Uterus (tissue), 4 donors: Measurements from ENCODE around the gene GPC2. TPM values are rescaled to one million over a fixed set of nuclear protein-coding genes. Genes with fewer than 3 reads are reported as not detected.
"Not testable (repeated sequence)": the region's sequence is repeated elsewhere in the genome, so short reads cannot be mapped to it uniquely, and the experiment has no call there.

Source experiments
- DNase-seq, 2 donors: peaks; one replicate each; pipeline ENCODE4 v3.0.0-alpha.2; 2019 to 2020
- H3K27ac ChIP-seq, 2 donors: fragments of 200-600 bp; sonication (generic); 1 replicate in 1 of 2; 2 replicates in 1 of 2; pipeline ENCODE4 v1.5.1; 2016 to 2018
- H3K27me3 ChIP-seq, 2 donors: fragments of 200-600 bp; sonication (generic); one replicate each; pipeline ENCODE4 v1.5.1; 2018 to 2019; ENCODE audit warnings: control low read depth in 1 of 2
- H3K36me3 ChIP-seq, 2 donors: fragments of 200-600 bp; sonication (generic); one replicate each; pipeline ENCODE4 v1.5.1; 2019; ENCODE audit warnings: control low read depth in 1 of 2
- H3K4me1 ChIP-seq, 2 donors: fragments of 200-600 bp; sonication (generic); one replicate each; pipeline ENCODE4 v1.5.1; 2018 to 2019; ENCODE audit warnings: control low read depth in 1 of 2
- H3K4me3 ChIP-seq, 2 donors: fragments of 200-600 bp; sonication (generic); 1 replicate in 1 of 2; 2 replicates in 1 of 2; pipeline ENCODE4 v1.5.1; 2018 to 2019; ENCODE audit warnings: mild to moderate bottlenecking in 1 of 2
- H3K9me3 ChIP-seq, 2 donors: fragments of 200-600 bp; sonication (generic); one replicate each; pipeline ENCODE4 v1.5.1; 2019; ENCODE audit warnings: control low read depth in 1 of 2
- POLR2A ChIP-seq, 2 donors: fragments of 450-650 bp; IDR thresholded peaks; one replicate each; pipeline ENCODE4 v1.6.1; 2016; ENCODE audit warnings: antibody characterized with exemption in 2 of 2, mild to moderate bottlenecking in 1 of 2, moderate library complexity in 1 of 2
- intact Hi-C: fragments of 100-400 bp; cut with DNase I; formaldehyde crosslinking; loops from one replicate; pipeline ENCODE4 v1.15.1; 2023; ENCODE audit warnings: low total_unique reads
- total RNA-seq, 4 donors: library from RNA; depleted of rRNA in 3 of 4; stranded (reverse); fragments of >200 nt in 3 of 4; gene quantifications; one replicate each; pipeline versions ENCODE4 v1.1.0 to v1.2.4, GENCODE V29; 2014 to 2023
- TF ChIP-seq, protein P1 (sequence below), 4 experiments: fragments of 200-600 bp in 2 of 4; fragments of 450-650 bp in 2 of 4; sonication (generic) in 2 of 4; IDR thresholded peaks; one replicate each; pipeline ENCODE4 v1.5.1; 2016 to 2019; ENCODE audit warnings: antibody characterized with exemption in 4 of 4, mild to moderate bottlenecking in 2 of 4, moderate library complexity in 1 of 4
- donor health status: DM: yes; HTN: yes; CAD: no.

Gene GPC2
- total RNA-seq, 4 donors from 2014 or later: under 0.01 to 9.3 (median 4.5) TPM; not detected in 1

- intact Hi-C loops: no loop called here
- H3K4me1 ChIP-seq: no peaks in the 10 kb centered on the region
- H3K27me3 ChIP-seq: no peaks in the 10 kb centered on the region
- no peak for TF ChIP-seq POLR2A (IDR thresholded peaks at IDR 0.05)
- TF ChIP-seq, protein P1, sequence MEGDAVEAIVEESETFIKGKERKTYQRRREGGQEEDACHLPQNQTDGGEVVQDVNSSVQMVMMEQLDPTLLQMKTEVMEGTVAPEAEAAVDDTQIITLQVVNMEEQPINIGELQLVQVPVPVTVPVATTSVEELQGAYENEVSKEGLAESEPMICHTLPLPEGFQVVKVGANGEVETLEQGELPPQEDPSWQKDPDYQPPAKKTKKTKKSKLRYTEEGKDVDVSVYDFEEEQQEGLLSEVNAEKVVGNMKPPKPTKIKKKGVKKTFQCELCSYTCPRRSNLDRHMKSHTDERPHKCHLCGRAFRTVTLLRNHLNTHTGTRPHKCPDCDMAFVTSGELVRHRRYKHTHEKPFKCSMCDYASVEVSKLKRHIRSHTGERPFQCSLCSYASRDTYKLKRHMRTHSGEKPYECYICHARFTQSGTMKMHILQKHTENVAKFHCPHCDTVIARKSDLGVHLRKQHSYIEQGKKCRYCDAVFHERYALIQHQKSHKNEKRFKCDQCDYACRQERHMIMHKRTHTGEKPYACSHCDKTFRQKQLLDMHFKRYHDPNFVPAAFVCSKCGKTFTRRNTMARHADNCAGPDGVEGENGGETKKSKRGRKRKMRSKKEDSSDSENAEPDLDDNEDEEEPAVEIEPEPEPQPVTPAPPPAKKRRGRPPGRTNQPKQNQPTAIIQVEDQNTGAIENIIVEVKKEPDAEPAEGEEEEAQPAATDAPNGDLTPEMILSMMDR (IDR thresholded peaks at IDR 0.05): no peak
- DNase-seq: no peak
- H3K27ac ChIP-seq: no peak overlapping the region
- no peak overlapping the region for H3K4me3 ChIP-seq
- no peaks in the 10 kb centered on the region for H3K36me3 ChIP-seq
- no peaks in the 10 kb centered on the region for H3K9me3 ChIP-seq
Observed at GRCh38 chr7:100221231-100221718, 44.1 kb upstream of the GPC2 start.

DNA sequence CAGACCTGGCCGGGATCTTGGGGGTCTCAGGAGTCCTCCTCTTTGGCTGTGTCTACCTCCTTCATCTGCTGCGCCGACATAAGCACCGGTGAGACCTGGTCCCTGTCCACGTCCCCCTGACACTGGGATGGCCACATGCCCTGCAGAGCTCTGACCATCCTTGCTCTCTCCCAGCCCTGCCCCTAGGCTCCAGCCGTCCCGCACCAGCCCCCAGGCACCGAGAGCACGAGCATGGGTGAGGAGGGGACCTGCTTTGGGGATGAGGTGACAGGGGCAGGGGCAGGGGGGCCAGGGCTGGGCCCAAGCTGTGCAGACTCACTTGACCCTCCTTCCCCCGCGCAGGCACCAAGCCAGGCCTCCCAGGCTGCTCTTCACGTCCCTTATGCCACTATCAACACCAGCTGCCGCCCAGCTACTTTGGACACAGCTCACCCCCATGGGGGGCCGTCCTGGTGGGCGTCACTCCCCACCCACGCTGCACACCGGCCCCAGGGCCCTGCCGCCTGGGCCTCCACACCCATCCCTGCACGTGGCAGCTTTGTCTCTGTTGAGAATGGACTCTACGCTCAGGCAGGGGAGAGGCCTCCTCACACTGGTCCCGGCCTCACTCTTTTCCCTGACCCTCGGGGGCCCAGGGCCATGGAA is 43.5 kb upstream of the GPC2 start:
- Histone ChIP-seq H3K4me3 (no peak overlapping the region), H3K36me3 (no peaks in the 10 kb centered on the region), H3K27ac (no peak overlapping the region), H3K27me3 (no peaks in the 10 kb centered on the region), H3K4me1 (no peaks in the 10 kb centered on the region), H3K9me3 (no peaks in the 10 kb centered on the region)
- intact Hi-C loops: no loop called here
- no peak for DNase-seq
- TF ChIP-seq, protein P1 (IDR thresholded peaks at IDR 0.05): no peak
- TF ChIP-seq POLR2A (IDR thresholded peaks at IDR 0.05): no peak

DNA sequence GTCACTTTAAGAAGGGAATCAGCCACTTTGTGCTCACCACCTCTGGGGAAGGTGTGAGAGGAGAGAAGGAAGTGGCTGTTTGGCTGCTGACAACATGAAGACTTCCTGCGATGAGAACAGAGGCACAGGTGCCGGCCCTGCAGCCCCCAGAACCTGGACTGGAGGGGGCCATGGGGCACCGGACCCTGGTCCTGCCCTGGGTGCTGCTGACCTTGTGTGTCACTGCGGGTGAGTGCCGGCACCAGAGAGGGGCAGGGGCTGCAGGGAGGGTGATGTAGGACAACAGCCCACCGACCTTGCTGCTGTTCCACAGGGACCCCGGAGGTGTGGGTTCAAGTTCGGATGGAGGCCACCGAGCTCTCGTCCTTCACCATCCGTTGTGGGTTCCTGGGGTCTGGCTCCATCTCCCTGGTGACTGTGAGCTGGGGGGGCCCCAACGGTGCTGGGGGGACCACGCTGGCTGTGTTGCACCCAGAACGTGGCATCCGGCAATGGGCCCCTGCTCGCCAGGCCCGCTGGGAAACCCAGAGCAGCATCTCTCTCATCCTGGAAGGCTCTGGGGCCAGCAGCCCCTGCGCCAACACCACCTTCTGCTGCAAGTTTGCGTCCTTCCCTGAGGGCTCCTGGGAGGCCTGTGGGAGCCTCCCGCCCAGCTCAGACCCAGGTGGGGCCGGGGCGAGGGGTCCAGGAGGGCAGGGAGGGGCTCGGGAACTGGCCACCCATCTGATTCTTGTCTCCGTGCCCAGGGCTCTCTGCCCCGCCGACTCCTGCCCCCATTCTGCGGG is 42.8 kb upstream of the GPC2 start, which contains the start of gene PVRIG:
Gene PVRIG, plus strand, starts transcription at position 149 of the 785 bp plus-strand sequence. Its CDS starts 22 bp downstream, at position 171.
- DNase-seq, H3K4me1 ChIP-seq, H3K36me3 ChIP-seq, H3K27ac ChIP-seq, H3K27me3 ChIP-seq, H3K4me3 ChIP-seq, intact Hi-C loops, H3K9me3 ChIP-seq: not testable (repeated sequence)

DNA sequence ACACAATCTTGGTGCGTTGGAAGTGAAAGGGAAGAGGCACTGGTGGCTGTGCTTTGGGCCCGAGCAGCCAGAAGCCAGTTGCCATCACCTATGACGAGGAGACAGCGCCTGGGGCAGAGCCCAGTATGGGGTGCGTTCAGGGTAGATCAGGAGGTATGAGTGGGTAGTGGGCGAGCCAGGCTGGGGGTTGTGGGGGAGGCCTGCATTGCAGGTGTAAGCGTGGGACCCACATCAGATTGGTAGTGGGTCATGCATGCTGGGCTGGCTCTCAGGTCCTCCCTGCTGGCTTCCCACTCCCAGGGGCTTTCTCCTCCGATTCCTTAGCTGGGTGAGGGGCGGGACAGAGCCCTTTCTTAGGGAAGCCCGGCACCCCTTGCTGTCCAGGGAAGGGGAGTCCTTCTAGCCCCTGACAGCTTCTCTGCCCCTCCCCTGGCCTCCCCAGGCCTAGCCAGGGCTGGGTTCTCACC is 42.1 kb upstream of the GPC2 start:
- TF ChIP-seq POLR2A (IDR thresholded peaks at IDR 0.05): no peak
- TF ChIP-seq, protein P1 (IDR thresholded peaks at IDR 0.05): no peak
- Histone ChIP-seq H3K27ac (no peak overlapping the region), H3K27me3 (no peaks in the 10 kb centered on the region), H3K9me3 (no peaks in the 10 kb centered on the region), H3K36me3 (no peaks in the 10 kb centered on the region), H3K4me3 (no peak overlapping the region), H3K4me1 (no peaks in the 10 kb centered on the region)
- DNase-seq: no peak
- intact Hi-C loops: no loop called here

DNA sequence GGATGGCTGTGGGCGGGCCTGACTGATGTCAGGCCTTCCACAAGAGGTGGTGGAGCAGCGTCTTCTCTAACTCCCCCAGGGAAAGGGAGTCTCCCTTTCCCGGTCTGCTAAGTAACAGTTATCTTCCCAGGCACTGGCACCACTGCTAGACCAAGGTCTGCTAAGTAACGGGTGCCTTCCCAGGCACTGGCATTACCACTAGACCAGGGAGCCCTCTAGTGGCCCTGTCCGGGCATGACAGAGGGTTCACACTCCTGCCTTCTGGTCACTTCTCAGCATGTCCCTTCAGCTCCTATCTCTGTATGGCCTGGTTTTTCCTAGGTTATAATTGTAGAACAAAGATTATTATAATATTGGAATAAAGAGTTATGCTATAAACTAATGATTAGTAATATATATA is 40.8 kb upstream of the GPC2 start:
- H3K27ac ChIP-seq, H3K36me3 ChIP-seq, H3K4me3 ChIP-seq, H3K27me3 ChIP-seq, H3K9me3 ChIP-seq, H3K4me1 ChIP-seq, intact Hi-C loops: not testable (repeated sequence)
- peak; percentile 86 to 88 for DNase-seq
- TF ChIP-seq, protein P1 (IDR thresholded peaks at IDR 0.05): peak; percentile 33 to 53 (median 42)
